Tibial nerve (tissue), 4 donors: ENCODE results near the gene SRRM5. TPM values are rescaled to one million over a fixed set of nuclear protein-coding genes. Genes with fewer than 3 reads are reported as not detected.

ENCODE experiments used
- DNase-seq, 2 donors: peaks; one replicate each; pipeline ENCODE4 v3.0.0-alpha.2; 2019; ENCODE audit warnings: low spot score in 2 of 2
- H3K27ac ChIP-seq, 4 donors: fragments of 200-600 bp; sonication (generic) in 3 of 4; one replicate each; pipeline ENCODE4 v1.5.1; 2017 to 2019; ENCODE audit warnings: mild to moderate bottlenecking in 1 of 4
- H3K27me3 ChIP-seq, 2 donors: fragments of 200-600 bp; sonication (generic) in 1 of 2; one replicate each; pipeline versions ENCODE4 v1.5.1 to v1.6.0; 2017 to 2019
- H3K36me3 ChIP-seq, 3 donors: fragments of 200-600 bp; sonication (generic); one replicate each; pipeline ENCODE4 v1.5.1; 2018 to 2019
- H3K4me1 ChIP-seq, 4 donors: fragments of 200-600 bp; sonication (generic) in 3 of 4; one replicate each; pipeline ENCODE4 v1.5.1; 2017 to 2019
- H3K4me3 ChIP-seq, 4 donors: fragments of 200-600 bp; sonication (generic) in 3 of 4; one replicate each; pipeline ENCODE4 v1.5.1; 2017 to 2019; ENCODE audit warnings: mild to moderate bottlenecking in 1 of 4, moderate library complexity in 1 of 4
- H3K9me3 ChIP-seq, 4 donors: fragments of 200-600 bp; sonication (generic) in 3 of 4; one replicate each; pipeline ENCODE4 v1.5.1; 2017 to 2019
- CTCF ChIP-seq, 5 experiments: fragments of 200-600 bp in 3 of 5; fragments of 450-650 bp in 2 of 5; sonication (generic) in 3 of 5; IDR thresholded peaks; one replicate each; pipeline ENCODE4 v1.5.1; 2016 to 2019; ENCODE audit warnings: antibody characterized with exemption in 5 of 5, mild to moderate bottlenecking in 3 of 5, moderate library complexity in 2 of 5
- EP300 ChIP-seq, 2 donors: sonication (generic); formaldehyde crosslinking; IDR thresholded peaks; one replicate each; pipeline ENCODE4 v1.6.1; 2017; ENCODE audit warnings: antibody characterized with exemption in 2 of 2, mild to moderate bottlenecking in 1 of 2
- POLR2A ChIP-seq, 2 donors: fragments of 450-650 bp; IDR thresholded peaks; one replicate each; pipeline ENCODE4 v1.6.1; 2017; ENCODE audit warnings: antibody characterized with exemption in 2 of 2, mild to moderate bottlenecking in 2 of 2, moderate library complexity in 2 of 2
- WGBS, 2 donors: methylation state at CpG; one replicate each; pipeline ENCODE4 v1.1.5; 2018; 5-methylcytosine and 5-hydroxymethylcytosine counted together
- total RNA-seq, 4 donors: library from RNA; depleted of rRNA; stranded (reverse); fragments of >200 nt; gene quantifications; one replicate each; pipeline ENCODE4 v1.1.0, GENCODE V29; 2016

Gene SRRM5
- total RNA-seq, 4 donors from 2014 or later: 0.20 to 0.84 (median 0.52) TPM

GRCh38 chr19:43591904-43592772, 19.8 kb upstream of the SRRM5 start:
- no peak for TF ChIP-seq EP300 (IDR thresholded peaks at IDR 0.05)
- no peak for TF ChIP-seq POLR2A (IDR thresholded peaks at IDR 0.05)
- TF ChIP-seq CTCF (IDR thresholded peaks at IDR 0.05): no peak
- Histone ChIP-seq H3K27me3 (no peaks in the 10 kb centered on the region), H3K36me3 (peaks cover 0 to 64% (median 0%) of the 10 kb centered on the region in 3 donors), H3K27ac (no peak overlapping the region), H3K4me3 (no peak overlapping the region), H3K4me1 (peaks cover 0 to 33% (median 19%) of the 10 kb centered on the region in 4 donors), H3K9me3 (no peaks in the 10 kb centered on the region)
- no peak for DNase-seq
- WGBS, 2 donors: 92 to 95% methylated on average over 47 to 63 of the region's 63 CpGs

DNA sequence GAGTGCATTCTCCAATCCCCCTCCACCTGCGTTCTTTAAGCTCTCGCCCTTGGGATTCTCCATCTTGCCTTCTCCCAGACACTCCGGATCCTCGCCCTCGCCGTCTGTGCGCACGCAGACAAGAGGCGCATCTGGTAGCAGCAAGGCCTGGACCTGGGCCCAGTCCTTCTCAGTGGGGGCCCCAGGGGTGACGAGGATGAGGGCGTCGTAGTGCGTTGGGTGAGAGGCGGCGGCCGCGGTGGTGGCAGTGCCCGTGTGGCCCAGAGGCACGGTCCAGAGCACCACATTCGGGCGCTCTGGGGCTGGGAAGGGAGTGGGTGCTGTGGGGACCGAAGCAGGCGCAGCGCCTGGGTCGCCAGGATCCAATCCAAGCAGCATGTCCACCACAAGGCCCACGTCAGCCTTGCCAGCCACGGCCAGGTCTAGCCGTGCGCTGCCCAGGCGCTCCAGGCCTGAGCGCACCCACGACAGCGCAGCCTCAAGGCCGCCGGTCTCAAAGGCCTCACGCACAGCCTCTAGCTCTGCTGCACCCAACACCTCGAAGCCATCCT, 19.0 kb upstream of the SRRM5 start:
- DNase-seq: no peak
- Histone ChIP-seq H3K4me1 (peaks cover 0 to 41% (median 26%) of the 10 kb centered on the region in 4 donors), H3K4me3 (no peak overlapping the region), H3K36me3 (peaks cover 0 to 62% (median 0%) of the 10 kb centered on the region in 3 donors), H3K27me3 (no peaks in the 10 kb centered on the region), H3K9me3 (no peaks in the 10 kb centered on the region), H3K27ac (peak overlapping the region in 1 of 4 donors; percentile 98)
- TF ChIP-seq CTCF (IDR thresholded peaks at IDR 0.05) (no peak), EP300 (IDR thresholded peaks at IDR 0.05) (no peak), POLR2A (IDR thresholded peaks at IDR 0.05) (no peak)
- WGBS, 2 donors: 91 to 94% methylated on average over 37 of the region's 37 CpGs

DNA sequence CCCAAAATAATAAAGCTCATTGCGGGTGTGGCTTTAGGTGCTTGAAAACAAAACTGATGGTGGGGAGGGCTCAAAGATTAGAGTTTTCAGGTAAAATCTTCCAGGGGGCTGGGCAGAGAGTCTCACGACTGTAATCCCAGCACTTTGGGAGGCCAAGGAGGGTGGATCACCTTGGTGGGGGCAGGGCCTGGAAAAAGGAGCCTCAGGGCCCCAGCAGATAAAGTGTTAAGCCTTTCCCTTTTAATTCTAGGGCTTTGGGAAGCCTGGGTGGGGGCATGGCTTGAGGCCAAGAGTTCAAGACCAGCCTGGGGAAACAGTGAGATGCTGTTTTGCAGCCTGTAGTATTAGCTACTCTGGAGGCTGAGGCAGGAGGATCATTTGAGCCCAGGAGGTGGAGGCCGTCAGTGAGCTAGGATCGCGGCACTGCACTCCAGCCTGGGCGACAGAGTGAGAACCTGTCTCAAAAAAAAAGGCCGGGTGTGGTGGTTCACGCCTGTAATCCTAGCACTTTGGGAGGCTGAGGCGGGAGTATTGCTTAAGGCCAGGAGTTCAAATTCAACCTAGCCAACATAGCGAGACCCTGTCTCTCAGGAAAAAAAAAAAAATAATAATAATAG, 17.7 kb upstream of the SRRM5 start:
- Histone ChIP-seq H3K4me1 (peaks cover 0 to 54% (median 30%) of the 10 kb centered on the region in 4 donors), H3K27ac (peak overlapping the region; percentile 82 to 98 (median 88)), H3K27me3 (no peaks in the 10 kb centered on the region), H3K9me3 (no peaks in the 10 kb centered on the region), H3K36me3 (peaks cover 0 to 58% (median 6%) of the 10 kb centered on the region in 3 donors), H3K4me3 (peak overlapping the region; percentile 54 to 73 (median 67))
- WGBS, 2 donors: 81 to 84% methylated on average over 10 of the region's 10 CpGs
- no peak for DNase-seq
- TF ChIP-seq CTCF (IDR thresholded peaks at IDR 0.05): no peak
- no peak for TF ChIP-seq EP300 (IDR thresholded peaks at IDR 0.05)
- TF ChIP-seq POLR2A (IDR thresholded peaks at IDR 0.05): no peak

GRCh38 chr19:43594710-43595604, 16.9 kb upstream of the SRRM5 start:
- H3K4me3 ChIP-seq: peak overlapping the region; percentile 54 to 73 (median 67)
- no peak for DNase-seq
- H3K36me3 ChIP-seq: peaks cover 0 to 58% (median 6%) of the 10 kb centered on the region in 3 donors
- peak overlapping the region; percentile 82 to 98 (median 88) for H3K27ac ChIP-seq
- WGBS, 2 donors: 1 to 3% methylated on average over 28 to 51 of the region's 64 CpGs
- no peaks in the 10 kb centered on the region for H3K9me3 ChIP-seq
- H3K27me3 ChIP-seq: no peaks in the 10 kb centered on the region
- H3K4me1 ChIP-seq: peaks cover 0 to 57% (median 30%) of the 10 kb centered on the region in 4 donors
- TF ChIP-seq EP300 (IDR thresholded peaks at IDR 0.05) (no peak), CTCF (IDR thresholded peaks at IDR 0.05) (peak; percentile 44 to 61 (median 56)), POLR2A (IDR thresholded peaks at IDR 0.05) (no peak)
